GM12891 (cell line): ENCODE results near the gene PPP3R2.

ENCODE experiments used
- DNase-seq: peaks from one replicate; pipeline ENCODE4 v3.0.0; 2011; ENCODE audit warnings: low spot score; ENCODE audit not compliant: insufficient read length
- FAIRE-seq: peaks from 2 replicates; lab custom pipeline; 2011; peaks lifted over from hg19 to GRCh38; lab: Jason Lieb, UNC
- POLR2A ChIP-seq: IDR thresholded peaks from 2 replicates; pipeline ENCODE4 v1.6.1; 2011; ENCODE audit warnings: low read depth, low read length, control low read depth
- POLR2AphosphoS5 ChIP-seq: IDR thresholded peaks from 2 replicates; pipeline ENCODE4 v1.6.1; 2011; ENCODE audit warnings: low read depth, low read length, control low read depth
- SPI1 ChIP-seq: IDR thresholded peaks from 2 replicates; pipeline ENCODE4 v1.6.1; 2011; ENCODE audit warnings: low read depth, low read length, control low read depth

The PPP3R2 gene

GRCh38 chr9:101543098-101543735, 51.6 kb downstream of the PPP3R2 start:
- DNase-seq (no peak), FAIRE-seq (no peak)
- TF ChIP-seq POLR2AphosphoS5 (no peak), SPI1 (no peak), POLR2A (no peak)
